Neuronal stem cell (in vitro differentiated cells): Measurements from ENCODE around the gene DUSP28.

Experiments used
- DNase-seq: peaks from one replicate; pipeline ENCODE4 v3.0.0-alpha.2; 2013; ENCODE audit warnings: low spot score
- H2AFZ ChIP-seq: one replicate; pipeline ENCODE4 v1.6.1; 2013; ENCODE audit warnings: mild to moderate bottlenecking, low read length, inconsistent platforms
- H2AK5ac ChIP-seq: 2 replicates; pipeline ENCODE4 v1.6.1; 2013; ENCODE audit warnings: low read depth, mild to moderate bottlenecking, inconsistent platforms, low read length, moderate library complexity, mixed read lengths
- H2BK120ac ChIP-seq: 2 replicates; pipeline ENCODE4 v1.6.1; 2013; ENCODE audit warnings: low read depth, mild to moderate bottlenecking, inconsistent platforms, low read length, moderate library complexity, mixed read lengths
- H2BK12ac ChIP-seq: one replicate; pipeline ENCODE4 v1.6.1; 2013; ENCODE audit warnings: low read length, inconsistent platforms
- H2BK15ac ChIP-seq: 2 replicates; pipeline ENCODE4 v1.6.1; 2013; ENCODE audit warnings: mild to moderate bottlenecking, low read length, inconsistent platforms, mixed read lengths
- H2BK5ac ChIP-seq: one replicate; pipeline ENCODE4 v1.6.1; 2013; ENCODE audit warnings: inconsistent platforms, mild to moderate bottlenecking, low read length, moderate library complexity
- H3K14ac ChIP-seq: one replicate; pipeline ENCODE4 v1.6.1; 2013; ENCODE audit warnings: low read length, inconsistent platforms
- H3K18ac ChIP-seq: 2 replicates; pipeline ENCODE4 v1.6.1; 2013; ENCODE audit warnings: low read length, inconsistent platforms
- H3K23ac ChIP-seq: 2 replicates; pipeline ENCODE4 v1.6.1; 2013; ENCODE audit warnings: low read depth, mild to moderate bottlenecking, mixed read lengths, low read length, inconsistent platforms; ENCODE audit not compliant: poor library complexity
- H3K27ac ChIP-seq: replicated peaks from 3 replicates; pipeline ENCODE4 v1.5.1; 2013; ENCODE audit warnings: low read length, inconsistent platforms
- H3K27me3 ChIP-seq, 3 experiments: 2 replicates each; pipeline ENCODE4 v1.6.1; 2013; ENCODE audit warnings: low read length in 3 of 3, mild to moderate bottlenecking in 2 of 3, inconsistent platforms in 1 of 3, low read depth in 1 of 3, mixed read lengths in 1 of 3, moderate library complexity in 1 of 3; ENCODE audit not compliant: control insufficient read depth in 3 of 3, insufficient read depth in 3 of 3
- H3K36me3 ChIP-seq, 2 donors: replicated peaks in 1 of 2; 2 replicates each; pipeline ENCODE4 v1.6.1; 2013; ENCODE audit warnings: low read length in 2 of 2; ENCODE audit not compliant: control insufficient read depth in 2 of 2, insufficient read depth in 2 of 2
- H3K4ac ChIP-seq: 2 replicates; pipeline ENCODE4 v1.6.1; 2013; ENCODE audit warnings: inconsistent platforms, mild to moderate bottlenecking, low read length, moderate library complexity
- H3K4me1 ChIP-seq, 2 donors: 1 replicate in 1 of 2; 2 replicates in 1 of 2; pipeline ENCODE4 v1.6.1; 2013; ENCODE audit warnings: low read length in 2 of 2, low read depth in 1 of 2; ENCODE audit not compliant: control insufficient read depth in 2 of 2, insufficient read depth in 1 of 2
- H3K4me2 ChIP-seq: one replicate; pipeline ENCODE4 v1.6.1; 2013; ENCODE audit warnings: mild to moderate bottlenecking, low read length, inconsistent platforms; ENCODE audit not compliant: insufficient read depth, poor library complexity, severe bottlenecking
- H3K4me3 ChIP-seq, 2 donors: 2 replicates each; pipeline ENCODE4 v1.5.1; 2013; ENCODE audit warnings: low read length in 2 of 2, mild to moderate bottlenecking in 2 of 2, inconsistent platforms in 1 of 2, moderate library complexity in 1 of 2
- H3K79me1 ChIP-seq: one replicate; pipeline ENCODE4 v1.6.1; 2013; ENCODE audit warnings: low read depth, mild to moderate bottlenecking, inconsistent platforms, low read length, moderate library complexity
- H3K9ac ChIP-seq: one replicate; pipeline ENCODE4 v1.6.1; 2013; ENCODE audit warnings: mild to moderate bottlenecking, low read depth, low read length, inconsistent platforms; ENCODE audit not compliant: poor library complexity
- H3K9me3 ChIP-seq, 2 donors: replicated peaks in 1 of 2; 2 replicates each; pipeline versions ENCODE3 to v1.6.1; 2013; ENCODE audit warnings: low read length in 2 of 2, mild to moderate bottlenecking in 2 of 2, inconsistent platforms in 1 of 2, low read depth in 1 of 2, mixed read lengths in 1 of 2, moderate library complexity in 1 of 2; ENCODE audit not compliant: control insufficient read depth in 2 of 2, insufficient read depth in 1 of 2
- H4K8ac ChIP-seq: one replicate; pipeline ENCODE4 v1.6.1; 2013; ENCODE audit warnings: low read depth, mild to moderate bottlenecking, inconsistent platforms, low read length, moderate library complexity
- H4K91ac ChIP-seq: one replicate; pipeline ENCODE4 v1.6.1; 2013; ENCODE audit warnings: low read length, low read depth, mild to moderate bottlenecking, inconsistent platforms; ENCODE audit not compliant: poor library complexity
- WGBS, 2 donors: extraction: QIAGEN DNeasy Blood & Tissue Kit; methylation state at CpG; one replicate each; pipeline ENCODE4 v1.1.7; 2013; ENCODE audit warnings: missing lambda C conversion rate in 2 of 2, mixed read lengths in 1 of 2; ENCODE audit not compliant: insufficient read length in 2 of 2, insufficient replicate concordance in 1 of 2; ENCODE audit errors: extremely low coverage in 2 of 2; 5-methylcytosine and 5-hydroxymethylcytosine counted together

Gene DUSP28

GRCh38 chr2:240597419-240598181 is 37.4 kb downstream of the DUSP28 start:
- Histone ChIP-seq H2AFZ (no peak overlapping the region), H4K8ac (no peak overlapping the region), H3K4me3 (no peak overlapping the region), H3K14ac (no peak overlapping the region), H2BK120ac (no peak overlapping the region), H3K4me1 (no peaks in the 10 kb centered on the region), H3K79me1 (peaks cover 9% of the 10 kb centered on the region), H2BK12ac (no peak overlapping the region), H2BK15ac (no peak overlapping the region), H3K27ac (no peak overlapping the region), H3K4ac (no peak overlapping the region), H4K91ac (no peak overlapping the region), H3K9me3 (no peaks in the 10 kb centered on the region), H2AK5ac (no peak overlapping the region), H3K27me3 (no peaks in the 10 kb centered on the region), H3K4me2 (no peak overlapping the region), H3K36me3 (peaks cover 18 to 52% of the 10 kb centered on the region in 2 donors), H3K23ac (no peak overlapping the region), H3K18ac (no peak overlapping the region), H3K9ac (no peak overlapping the region), H2BK5ac (no peak overlapping the region)
- no CpG with 5 or more reads among the region's 22 CpGs for WGBS, 2 donors
- DNase-seq: no peak

GRCh38 chr2:240598311-240598911 is 38.3 kb downstream of the DUSP28 start:
- Histone ChIP-seq H3K27ac (no peak overlapping the region), H4K91ac (no peak overlapping the region), H3K4me2 (no peak overlapping the region), H3K9me3 (no peaks in the 10 kb centered on the region), H3K4ac (no peak overlapping the region), H3K79me1 (peaks cover 9% of the 10 kb centered on the region), H2AK5ac (no peak overlapping the region), H3K4me1 (no peaks in the 10 kb centered on the region), H3K14ac (no peak overlapping the region), H2BK120ac (no peak overlapping the region), H4K8ac (no peak overlapping the region), H2AFZ (no peak overlapping the region), H3K27me3 (no peaks in the 10 kb centered on the region), H2BK5ac (no peak overlapping the region), H3K9ac (no peak overlapping the region), H3K36me3 (peaks cover 20 to 46% of the 10 kb centered on the region in 2 donors), H3K4me3 (no peak overlapping the region), H3K18ac (no peak overlapping the region), H3K23ac (no peak overlapping the region), H2BK15ac (no peak overlapping the region), H2BK12ac (no peak overlapping the region)
- DNase-seq: no peak
- no CpG with 5 or more reads among the region's 17 CpGs for WGBS, 2 donors

- no peak overlapping the region for H2BK5ac ChIP-seq
- DNase-seq: no peak
- H3K18ac ChIP-seq: no peak overlapping the region
- no peak overlapping the region for H3K4ac ChIP-seq
- no peak overlapping the region for H3K9ac ChIP-seq
- no peak overlapping the region for H4K91ac ChIP-seq
- H3K27ac ChIP-seq: no peak overlapping the region
- H2BK12ac ChIP-seq: no peak overlapping the region
- H3K4me2 ChIP-seq: no peak overlapping the region
- H3K9me3 ChIP-seq: no peaks in the 10 kb centered on the region
- no peak overlapping the region for H2AFZ ChIP-seq
- H2BK15ac ChIP-seq: no peak overlapping the region
- no peak overlapping the region for H2BK120ac ChIP-seq
- WGBS, 2 donors: no CpG with 5 or more reads among the region's 11 CpGs
- H3K27me3 ChIP-seq: no peaks in the 10 kb centered on the region
- H4K8ac ChIP-seq: no peak overlapping the region
- no peak overlapping the region for H2AK5ac ChIP-seq
- no peaks in the 10 kb centered on the region for H3K4me1 ChIP-seq
- no peak overlapping the region for H3K23ac ChIP-seq
- H3K4me3 ChIP-seq: no peak overlapping the region
- no peak overlapping the region for H3K14ac ChIP-seq
- peaks cover 9% of the 10 kb centered on the region for H3K79me1 ChIP-seq
- H3K36me3 ChIP-seq: peaks cover 20 to 39% of the 10 kb centered on the region in 2 donors
Observed at GRCh38 chr2:240599141-240599583, 39.0 kb downstream of the DUSP28 start.

GRCh38 chr2:240600451-240600961 is 40.3 kb downstream of the DUSP28 start:
- Histone ChIP-seq H2BK120ac (no peak overlapping the region), H3K18ac (no peak overlapping the region), H4K8ac (no peak overlapping the region), H3K4me1 (no peaks in the 10 kb centered on the region), H2BK15ac (no peak overlapping the region), H3K14ac (no peak overlapping the region), H3K79me1 (peaks cover 9% of the 10 kb centered on the region), H2AK5ac (no peak overlapping the region), H3K27ac (no peak overlapping the region), H3K4me2 (no peak overlapping the region), H3K9ac (no peak overlapping the region), H3K4ac (no peak overlapping the region), H2BK12ac (no peak overlapping the region), H3K23ac (no peak overlapping the region), H3K27me3 (no peaks in the 10 kb centered on the region), H2AFZ (no peak overlapping the region), H3K36me3 (peaks cover 20 to 32% of the 10 kb centered on the region in 2 donors), H2BK5ac (no peak overlapping the region), H4K91ac (no peak overlapping the region), H3K9me3 (no peaks in the 10 kb centered on the region), H3K4me3 (no peak overlapping the region)
- no peak for DNase-seq
- no CpG with 5 or more reads among the region's 16 CpGs for WGBS, 2 donors
